ENCODE data around the gene ADAMTS12.

DNA sequence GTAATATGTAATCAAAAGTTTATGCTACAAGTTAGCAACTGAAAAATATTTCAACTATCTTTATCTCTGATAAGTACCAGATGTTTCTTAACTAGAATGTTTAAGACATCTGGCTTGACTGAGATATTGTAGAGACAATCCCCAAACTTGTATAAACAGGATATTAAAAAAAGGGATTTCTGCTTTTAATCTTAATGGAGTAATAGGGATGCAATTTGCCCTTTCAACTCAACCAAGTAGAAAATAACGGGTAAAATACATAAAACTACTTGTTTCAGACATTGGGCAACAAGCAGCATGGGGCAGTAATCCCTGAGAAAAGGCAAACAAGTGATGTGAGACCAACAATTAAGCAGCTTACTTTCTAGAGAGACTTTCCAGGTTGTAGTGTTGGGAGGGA lies 9.4 kb upstream of the ADAMTS12 start:
- TF ChIP-seq, protein P1, sequence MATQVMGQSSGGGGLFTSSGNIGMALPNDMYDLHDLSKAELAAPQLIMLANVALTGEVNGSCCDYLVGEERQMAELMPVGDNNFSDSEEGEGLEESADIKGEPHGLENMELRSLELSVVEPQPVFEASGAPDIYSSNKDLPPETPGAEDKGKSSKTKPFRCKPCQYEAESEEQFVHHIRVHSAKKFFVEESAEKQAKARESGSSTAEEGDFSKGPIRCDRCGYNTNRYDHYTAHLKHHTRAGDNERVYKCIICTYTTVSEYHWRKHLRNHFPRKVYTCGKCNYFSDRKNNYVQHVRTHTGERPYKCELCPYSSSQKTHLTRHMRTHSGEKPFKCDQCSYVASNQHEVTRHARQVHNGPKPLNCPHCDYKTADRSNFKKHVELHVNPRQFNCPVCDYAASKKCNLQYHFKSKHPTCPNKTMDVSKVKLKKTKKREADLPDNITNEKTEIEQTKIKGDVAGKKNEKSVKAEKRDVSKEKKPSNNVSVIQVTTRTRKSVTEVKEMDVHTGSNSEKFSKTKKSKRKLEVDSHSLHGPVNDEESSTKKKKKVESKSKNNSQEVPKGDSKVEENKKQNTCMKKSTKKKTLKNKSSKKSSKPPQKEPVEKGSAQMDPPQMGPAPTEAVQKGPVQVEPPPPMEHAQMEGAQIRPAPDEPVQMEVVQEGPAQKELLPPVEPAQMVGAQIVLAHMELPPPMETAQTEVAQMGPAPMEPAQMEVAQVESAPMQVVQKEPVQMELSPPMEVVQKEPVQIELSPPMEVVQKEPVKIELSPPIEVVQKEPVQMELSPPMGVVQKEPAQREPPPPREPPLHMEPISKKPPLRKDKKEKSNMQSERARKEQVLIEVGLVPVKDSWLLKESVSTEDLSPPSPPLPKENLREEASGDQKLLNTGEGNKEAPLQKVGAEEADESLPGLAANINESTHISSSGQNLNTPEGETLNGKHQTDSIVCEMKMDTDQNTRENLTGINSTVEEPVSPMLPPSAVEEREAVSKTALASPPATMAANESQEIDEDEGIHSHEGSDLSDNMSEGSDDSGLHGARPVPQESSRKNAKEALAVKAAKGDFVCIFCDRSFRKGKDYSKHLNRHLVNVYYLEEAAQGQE (IDR thresholded peaks at IDR 0.05; ENCODE audit: insufficient read depth in 1 of 2, low read depth in 2 of 2, low read length in 2 of 2) = no peak
- TF ChIP-seq POLR2AphosphoS5 (IDR thresholded peaks at IDR 0.05; ENCODE audit: low read depth, low read length) = no peak
- no peak for TF ChIP-seq FOXP2 (optimal IDR thresholded peaks at IDR 0.05; ENCODE audit: borderline replicate concordance, extremely low read depth, extremely low read length, insufficient read depth)
- no peak for TF ChIP-seq TAF1 (IDR thresholded peaks at IDR 0.05; ENCODE audit: borderline replicate concordance, insufficient read depth, low read length)
- no peak for TF ChIP-seq SIN3A (IDR thresholded peaks at IDR 0.05; ENCODE audit: borderline replicate concordance, insufficient read depth, low read length)

All from PFSK-1 (cell line).